NCI-H774 (cell line): ENCODE data around the gene TBC1D3C.
"Not testable (repeated sequence)": the region's sequence is repeated elsewhere in the genome, so short reads cannot be mapped to it uniquely, and the experiment has no call there.

Experiments
- DNase-seq: peaks from one replicate; lab custom pipeline; 2025; lab: John Stamatoyannopoulos, UW

TBC1D3C gene

DNA sequence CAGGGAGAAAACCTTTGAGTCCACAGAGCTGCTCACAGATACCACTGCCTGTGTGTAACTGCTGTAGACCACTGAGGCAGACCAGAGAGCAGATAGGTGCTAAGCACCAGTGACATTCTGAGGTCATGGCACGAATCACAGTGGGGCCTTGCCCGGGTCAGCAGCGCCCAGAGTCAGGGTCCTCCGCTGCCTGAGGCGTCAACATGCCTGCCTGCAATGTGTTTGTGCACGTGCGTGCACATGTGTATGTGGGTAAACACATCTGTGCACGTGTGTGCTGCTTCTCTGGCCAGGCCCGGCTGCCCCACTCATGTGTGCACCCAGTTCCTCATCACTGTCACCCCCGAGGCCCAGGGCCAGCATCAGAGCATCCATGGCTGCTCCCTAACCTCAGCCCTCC is at the start of gene TBC1D3C:
Gene TBC1D3C (minus strand): TSS at position 101 of the 400 bp plus-strand sequence. CDS start 1,568 bp downstream, outside the sequence.
- DNase-seq: not testable (repeated sequence)

DNA sequence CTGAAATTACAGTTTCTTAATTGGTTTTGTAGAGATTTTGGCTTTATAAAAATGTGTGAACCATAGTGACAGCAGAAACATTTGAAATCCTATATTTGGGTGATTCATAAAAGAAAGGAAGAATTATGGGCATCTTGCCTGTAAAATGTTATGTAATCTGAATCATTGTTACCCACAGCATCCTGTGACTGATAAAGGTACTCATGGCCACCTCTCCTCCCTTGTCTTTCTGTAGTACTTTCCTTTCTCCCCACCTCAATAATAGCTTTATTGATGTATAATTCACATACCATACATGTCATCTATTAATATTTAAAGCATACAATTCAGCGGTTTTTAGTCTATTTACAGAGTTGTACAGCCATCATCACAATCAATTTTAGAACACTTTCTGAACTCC is 30.8 kb upstream of the TBC1D3C start:
- DNase-seq: not testable (repeated sequence)

DNA sequence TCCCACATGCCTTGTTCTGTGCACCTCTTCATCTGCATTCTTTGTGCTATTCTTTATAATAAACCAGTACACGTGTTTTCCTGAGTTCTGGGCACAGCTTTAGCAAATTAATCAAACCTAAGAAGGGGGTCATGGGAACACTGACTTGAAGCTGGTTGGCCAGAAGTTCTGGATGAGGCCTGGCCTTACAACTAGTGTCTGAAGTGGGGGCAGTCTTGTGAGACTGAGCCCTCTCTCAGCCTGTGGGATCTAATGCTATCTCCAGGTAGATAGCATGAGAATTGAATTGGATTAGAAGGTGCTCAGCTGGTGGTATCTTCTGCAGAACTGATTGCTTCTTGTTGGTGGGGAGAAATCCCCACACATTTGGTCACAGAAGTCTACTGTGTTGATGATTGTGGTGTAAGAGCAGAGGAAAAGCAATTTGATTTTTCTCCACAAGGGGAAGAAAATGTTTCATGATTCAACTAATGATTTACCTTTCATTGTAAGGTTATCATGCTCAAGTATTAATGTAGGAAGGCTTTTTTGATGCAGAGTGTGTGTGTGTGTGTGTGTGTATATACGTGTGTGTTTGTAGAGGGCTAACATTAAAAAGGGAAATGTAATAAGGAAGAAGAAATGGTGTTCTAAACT is 25.7 kb upstream of the TBC1D3C start:
- not testable (repeated sequence) for DNase-seq

DNA sequence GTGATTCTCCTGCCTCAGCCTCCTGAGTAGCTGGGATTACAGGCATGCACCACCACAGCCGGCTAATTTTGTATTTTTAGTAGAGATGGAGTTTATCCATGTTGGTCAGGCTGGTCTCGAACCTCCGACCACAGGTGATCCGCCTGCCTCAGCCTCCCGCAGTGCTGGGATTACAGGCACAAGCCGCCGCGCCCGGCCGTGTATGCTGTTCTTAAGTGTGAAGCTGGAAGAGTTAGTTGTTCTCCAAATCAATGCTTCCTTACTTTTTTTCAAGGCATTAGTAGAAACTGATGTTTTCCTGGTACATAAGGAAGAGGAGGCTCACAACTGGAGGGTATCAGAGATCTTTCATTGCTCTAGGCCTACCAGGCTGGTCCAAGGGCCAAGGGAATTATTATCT is 19.7 kb upstream of the TBC1D3C start:
- DNase-seq: not testable (repeated sequence)

DNA sequence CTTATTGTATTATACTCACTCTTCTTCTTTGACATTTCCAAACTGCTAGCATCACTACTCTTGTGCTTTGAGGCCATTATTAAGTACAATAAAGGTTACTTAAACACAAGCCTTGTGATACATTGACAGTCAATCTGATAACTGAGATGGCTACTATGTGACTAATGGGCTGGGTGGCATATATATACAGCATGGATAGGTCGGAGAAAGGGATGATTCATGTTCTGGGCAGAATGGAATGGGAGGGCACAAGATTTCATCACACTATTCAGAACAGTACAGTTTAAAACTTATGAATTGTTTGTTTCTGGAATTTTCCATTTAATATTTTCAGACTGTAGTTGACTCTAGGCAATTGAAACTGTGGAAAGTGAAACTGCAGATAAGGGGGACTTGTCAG is 18.9 kb upstream of the TBC1D3C start:
- DNase-seq: not testable (repeated sequence)
